Fibroblast of lung (primary cell): ENCODE results near the gene KRTAP25-1.

Source experiments
- EZH2 ChIP-seq: IDR thresholded peaks from 2 replicates; pipeline ENCODE4 v1.5.1; 2012; ENCODE audit warnings: low read length, control low read depth, mild to moderate bottlenecking; ENCODE audit errors: missing control alignments
- TF ChIP-seq, protein P1 (sequence below), 2 donors: IDR thresholded peaks in 1 of 2; conservative IDR thresholded peaks in 1 of 2; 1 replicate in 1 of 2; 2 replicates in 1 of 2; pipeline ENCODE4 v1.5.1; 2011 to 2012; ENCODE audit warnings: low read length in 2 of 2, control low read depth in 1 of 2, inconsistent platforms in 1 of 2, low read depth in 1 of 2, mild to moderate bottlenecking in 1 of 2

DNA sequence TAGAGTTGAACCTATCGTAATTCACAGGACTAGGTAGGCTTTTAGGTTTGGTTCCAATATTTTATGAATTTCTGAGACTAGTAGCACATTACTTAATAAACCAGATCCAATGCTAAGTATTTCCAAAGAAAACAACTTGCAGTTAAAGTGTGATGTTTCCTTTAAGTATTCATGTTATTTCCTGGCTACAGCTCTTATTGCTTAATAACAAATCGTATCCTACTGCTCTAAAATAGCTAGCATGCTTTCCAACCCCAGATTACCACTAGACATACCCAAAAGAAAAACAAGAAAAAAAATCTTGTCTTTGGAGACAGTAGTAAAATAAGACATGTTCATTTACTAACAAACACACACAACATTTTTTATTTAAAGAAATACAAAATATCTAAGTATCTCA is 47.3 kb upstream of the KRTAP25-1 start:
- TF ChIP-seq, protein P1, sequence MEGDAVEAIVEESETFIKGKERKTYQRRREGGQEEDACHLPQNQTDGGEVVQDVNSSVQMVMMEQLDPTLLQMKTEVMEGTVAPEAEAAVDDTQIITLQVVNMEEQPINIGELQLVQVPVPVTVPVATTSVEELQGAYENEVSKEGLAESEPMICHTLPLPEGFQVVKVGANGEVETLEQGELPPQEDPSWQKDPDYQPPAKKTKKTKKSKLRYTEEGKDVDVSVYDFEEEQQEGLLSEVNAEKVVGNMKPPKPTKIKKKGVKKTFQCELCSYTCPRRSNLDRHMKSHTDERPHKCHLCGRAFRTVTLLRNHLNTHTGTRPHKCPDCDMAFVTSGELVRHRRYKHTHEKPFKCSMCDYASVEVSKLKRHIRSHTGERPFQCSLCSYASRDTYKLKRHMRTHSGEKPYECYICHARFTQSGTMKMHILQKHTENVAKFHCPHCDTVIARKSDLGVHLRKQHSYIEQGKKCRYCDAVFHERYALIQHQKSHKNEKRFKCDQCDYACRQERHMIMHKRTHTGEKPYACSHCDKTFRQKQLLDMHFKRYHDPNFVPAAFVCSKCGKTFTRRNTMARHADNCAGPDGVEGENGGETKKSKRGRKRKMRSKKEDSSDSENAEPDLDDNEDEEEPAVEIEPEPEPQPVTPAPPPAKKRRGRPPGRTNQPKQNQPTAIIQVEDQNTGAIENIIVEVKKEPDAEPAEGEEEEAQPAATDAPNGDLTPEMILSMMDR (conservative IDR thresholded peaks at IDR 0.05 in 1 of 2, IDR thresholded peaks at IDR 0.05 in 1 of 2; ENCODE audit: low read depth in 1 of 2, low read length in 2 of 2): no peak
- TF ChIP-seq EZH2: no peak
